ENCODE measurements around the gene OGFOD2. TPM values are rescaled to one million over a fixed set of nuclear protein-coding genes. Genes with fewer than 3 reads are reported as not detected.

Gene OGFOD2
- total and polyA plus RNA-seq, 2 of the 13 experiments (the other 11 are each of a cell fraction or from before 2014, with no cell fraction given): 13.2 to 14.6 TPM

DNA sequence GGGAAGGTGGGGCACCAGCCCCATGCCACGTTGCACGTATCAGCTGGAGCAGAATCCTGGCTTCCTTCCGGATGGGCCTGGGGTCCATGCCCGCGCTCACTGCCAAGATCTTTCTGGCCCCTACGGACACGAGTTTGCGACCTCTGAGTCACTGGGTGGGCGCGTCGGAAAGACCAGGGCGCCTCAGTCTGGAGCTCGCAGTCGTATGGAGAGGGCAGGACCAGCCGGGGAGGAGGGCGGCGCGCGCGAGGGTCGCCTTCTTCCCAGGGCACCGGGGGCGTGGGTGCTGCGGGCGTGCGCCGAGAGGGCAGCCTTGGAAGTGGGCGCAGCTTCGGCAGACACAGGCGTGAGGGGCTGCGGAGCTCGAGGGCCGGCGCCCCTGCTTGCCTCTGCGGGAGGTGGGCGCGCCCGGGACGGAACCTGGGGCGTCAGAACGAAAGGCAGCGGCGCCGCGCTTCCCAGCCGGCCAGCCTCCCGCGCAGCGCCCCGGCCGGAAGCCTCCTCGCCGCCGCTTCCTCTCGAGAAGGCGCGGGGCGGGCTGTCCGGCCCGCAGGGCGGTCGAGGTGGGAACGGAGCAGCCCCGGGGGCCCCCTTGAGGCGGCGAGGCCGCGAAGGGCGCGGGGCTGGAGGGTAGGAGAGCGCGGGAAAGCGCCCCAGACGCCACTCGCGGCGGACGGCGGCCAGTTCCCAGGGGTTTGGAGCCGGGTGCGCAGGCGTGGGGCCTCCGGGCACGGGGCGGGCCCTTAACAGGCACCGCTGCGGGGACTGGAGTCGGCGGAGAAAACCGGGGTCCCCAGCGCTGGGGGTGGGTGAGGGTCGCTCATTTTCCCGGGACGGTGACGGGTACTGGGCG lies 5.4 kb downstream of the OGFOD2 start, which contains the start of gene ARL6IP4 (continued):
- TF ChIP-seq, protein P1, sequence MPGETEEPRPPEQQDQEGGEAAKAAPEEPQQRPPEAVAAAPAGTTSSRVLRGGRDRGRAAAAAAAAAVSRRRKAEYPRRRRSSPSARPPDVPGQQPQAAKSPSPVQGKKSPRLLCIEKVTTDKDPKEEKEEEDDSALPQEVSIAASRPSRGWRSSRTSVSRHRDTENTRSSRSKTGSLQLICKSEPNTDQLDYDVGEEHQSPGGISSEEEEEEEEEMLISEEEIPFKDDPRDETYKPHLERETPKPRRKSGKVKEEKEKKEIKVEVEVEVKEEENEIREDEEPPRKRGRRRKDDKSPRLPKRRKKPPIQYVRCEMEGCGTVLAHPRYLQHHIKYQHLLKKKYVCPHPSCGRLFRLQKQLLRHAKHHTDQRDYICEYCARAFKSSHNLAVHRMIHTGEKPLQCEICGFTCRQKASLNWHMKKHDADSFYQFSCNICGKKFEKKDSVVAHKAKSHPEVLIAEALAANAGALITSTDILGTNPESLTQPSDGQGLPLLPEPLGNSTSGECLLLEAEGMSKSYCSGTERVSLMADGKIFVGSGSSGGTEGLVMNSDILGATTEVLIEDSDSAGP (CRISPR knock-in tag; IDR thresholded peaks at IDR 0.05; ENCODE audit: borderline replicate concordance): peak; percentile 29
- TF ChIP-seq HNRNPUL1 (IDR thresholded peaks at IDR 0.05; ENCODE audit: low read depth, low read length) (no peak), ZNF468 (CRISPR knock-in tag; IDR thresholded peaks at IDR 0.05) (0 out of 2 replicates have a peak, but pooled peaks have one; percentile 41), TSC22D2 (CRISPR knock-in tag; IDR thresholded peaks at IDR 0.05; ENCODE audit: borderline replicate concordance) (no peak; the same call in 1 of the 2 replicates), NR2C2 (CRISPR knock-in tag; IDR thresholded peaks at IDR 0.05; ENCODE audit: borderline replicate concordance) (peak; percentile 51; the same call in 1 of the 2 replicates), TCF12 (IDR thresholded peaks at IDR 0.05) (no peak), TCF12 (CRISPR knock-in tag; IDR thresholded peaks at IDR 0.05) (peak; percentile 79; the same call in 1 of the 2 replicates), ZNF740 (CRISPR knock-in tag; IDR thresholded peaks at IDR 0.05) (no peak), IRX3 (CRISPR knock-in tag; IDR thresholded peaks at IDR 0.05; ENCODE audit: borderline replicate concordance, low read depth) (peak; percentile 88; the same call in 1 of the 2 replicates), SKI (IDR thresholded peaks at IDR 0.05; ENCODE audit: partially characterized antibody) (peak; percentile 38), HOXA5 (CRISPR knock-in tag; IDR thresholded peaks at IDR 0.05) (peak; percentile 70; the same call in 1 of the 2 replicates), ZNF33B (CRISPR knock-in tag; IDR thresholded peaks at IDR 0.05) (0 out of 2 replicates have a peak, but pooled peaks have one; percentile 27)
- TF ChIP-seq, protein P2, sequence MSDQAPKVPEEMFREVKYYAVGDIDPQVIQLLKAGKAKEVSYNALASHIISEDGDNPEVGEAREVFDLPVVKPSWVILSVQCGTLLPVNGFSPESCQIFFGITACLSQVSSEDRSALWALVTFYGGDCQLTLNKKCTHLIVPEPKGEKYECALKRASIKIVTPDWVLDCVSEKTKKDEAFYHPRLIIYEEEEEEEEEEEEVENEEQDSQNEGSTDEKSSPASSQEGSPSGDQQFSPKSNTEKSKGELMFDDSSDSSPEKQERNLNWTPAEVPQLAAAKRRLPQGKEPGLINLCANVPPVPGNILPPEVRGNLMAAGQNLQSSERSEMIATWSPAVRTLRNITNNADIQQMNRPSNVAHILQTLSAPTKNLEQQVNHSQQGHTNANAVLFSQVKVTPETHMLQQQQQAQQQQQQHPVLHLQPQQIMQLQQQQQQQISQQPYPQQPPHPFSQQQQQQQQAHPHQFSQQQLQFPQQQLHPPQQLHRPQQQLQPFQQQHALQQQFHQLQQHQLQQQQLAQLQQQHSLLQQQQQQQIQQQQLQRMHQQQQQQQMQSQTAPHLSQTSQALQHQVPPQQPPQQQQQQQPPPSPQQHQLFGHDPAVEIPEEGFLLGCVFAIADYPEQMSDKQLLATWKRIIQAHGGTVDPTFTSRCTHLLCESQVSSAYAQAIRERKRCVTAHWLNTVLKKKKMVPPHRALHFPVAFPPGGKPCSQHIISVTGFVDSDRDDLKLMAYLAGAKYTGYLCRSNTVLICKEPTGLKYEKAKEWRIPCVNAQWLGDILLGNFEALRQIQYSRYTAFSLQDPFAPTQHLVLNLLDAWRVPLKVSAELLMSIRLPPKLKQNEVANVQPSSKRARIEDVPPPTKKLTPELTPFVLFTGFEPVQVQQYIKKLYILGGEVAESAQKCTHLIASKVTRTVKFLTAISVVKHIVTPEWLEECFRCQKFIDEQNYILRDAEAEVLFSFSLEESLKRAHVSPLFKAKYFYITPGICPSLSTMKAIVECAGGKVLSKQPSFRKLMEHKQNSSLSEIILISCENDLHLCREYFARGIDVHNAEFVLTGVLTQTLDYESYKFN (CRISPR knock-in tag; conservative IDR thresholded peaks at IDR 0.05): 0 out of 2 replicates have a peak, but pooled peaks have one; percentile 18

Data from HepG2 (cell line).